Epithelial cell of prostate (primary cell): Measurements from ENCODE around the gene STRC.
"Not testable (repeated sequence)": the region's sequence is repeated elsewhere in the genome, so short reads cannot be mapped to it uniquely, and the experiment has no call there.

ENCODE experiments used
- DNase-seq: peaks from one replicate; pipeline ENCODE4 v3.0.0-alpha.2; 2011; ENCODE audit warnings: low read depth, low spot score
- H3K27ac ChIP-seq: fragments of 450-650 bp; 2 replicates; pipeline ENCODE4 v1.5.1; 2017; ENCODE audit warnings: mild to moderate bottlenecking

Gene STRC

GRCh38 chr15:43618700-43619099 is at the start of gene STRC:
Gene STRC (minus strand): TSS chr15:43618800. CDS start chr15:43618722, 78 bp downstream.
- DNase-seq: not testable (repeated sequence)

GRCh38 chr15:43666177-43666576 is 47.6 kb upstream of the STRC start:
- not testable (repeated sequence) for H3K27ac ChIP-seq, DNase-seq

More at GRCh38 chr15:43618700-43619099, at the start of gene STRC:
- not testable (repeated sequence) for H3K27ac ChIP-seq

- not testable (repeated sequence) for H3K27ac ChIP-seq, DNase-seq
Observed at GRCh38 chr15:43663333-43663732, 44.7 kb upstream of the STRC start.

GRCh38 chr15:43662293-43662692 is 43.7 kb upstream of the STRC start:
- DNase-seq, H3K27ac ChIP-seq: not testable (repeated sequence)

- DNase-seq, H3K27ac ChIP-seq: not testable (repeated sequence)
Observed at GRCh38 chr15:43659727-43660126, 41.1 kb upstream of the STRC start.

- not testable (repeated sequence) for DNase-seq, H3K27ac ChIP-seq
Observed at GRCh38 chr15:43649430-43649926, 30.9 kb upstream of the STRC start.

GRCh38 chr15:43648649-43649429 is 30.2 kb upstream of the STRC start, which contains the start of gene CATSPER2:
Gene CATSPER2 (minus strand): TSS chr15:43648844. CDS start chr15:43648061, 783 bp downstream.
- no peak for DNase-seq
- H3K27ac ChIP-seq: no peak within 1 kb of the TSS

GRCh38 chr15:43638464-43639204 is 20.0 kb upstream of the STRC start:
- not testable (repeated sequence) for DNase-seq, H3K27ac ChIP-seq

GRCh38 chr15:43626937-43627336 is 8.3 kb upstream of the STRC start:
- H3K27ac ChIP-seq, DNase-seq: not testable (repeated sequence)

- DNase-seq: no peak
Observed at GRCh38 chr15:43625106-43625505, 6.5 kb upstream of the STRC start.

GRCh38 chr15:43622068-43622799 is 3.6 kb upstream of the STRC start:
- DNase-seq, H3K27ac ChIP-seq: not testable (repeated sequence)

More at GRCh38 chr15:43625106-43625505, 6.5 kb upstream of the STRC start:
- no peak overlapping the region for H3K27ac ChIP-seq

- not testable (repeated sequence) for H3K27ac ChIP-seq, DNase-seq
Observed at GRCh38 chr15:43617750-43618149, 850 bp downstream of the STRC start.

GRCh38 chr15:43602233-43602632 is 16.4 kb downstream of the STRC start:
- not testable (repeated sequence) for DNase-seq, H3K27ac ChIP-seq

- not testable (repeated sequence) for DNase-seq, H3K27ac ChIP-seq
Observed at GRCh38 chr15:43600200-43600599, 18.4 kb downstream of the STRC start.

- DNase-seq, H3K27ac ChIP-seq: not testable (repeated sequence)
Observed at GRCh38 chr15:43599131-43599530, 19.5 kb downstream of the STRC start.

- DNase-seq, H3K27ac ChIP-seq: not testable (repeated sequence)
Observed at GRCh38 chr15:43593328-43594190, 25.0 kb downstream of the STRC start, which contains the start of gene CKMT1B. Gene CKMT1B (plus strand): TSS chr15:43594027. CDS start chr15:43594219, 192 bp downstream.

GRCh38 chr15:43592841-43593240 is 25.8 kb downstream of the STRC start:
- DNase-seq, H3K27ac ChIP-seq: not testable (repeated sequence)

GRCh38 chr15:43589778-43590466 is 28.7 kb downstream of the STRC start, which contains the start of gene PPIP5K1:
Gene PPIP5K1 (minus strand): TSS chr15:43590208. CDS start chr15:43584504, 5,704 bp downstream.
- DNase-seq, H3K27ac ChIP-seq: not testable (repeated sequence)
